HUES64 (cell line): ENCODE data around the gene PRPF31.

Experiments
- H3K27ac ChIP-seq: 2 replicates; pipeline ENCODE4 v1.7.0; 2013; ENCODE audit warnings: low read depth, low read length, inconsistent platforms
- H3K27me3 ChIP-seq: 2 replicates; pipeline ENCODE4 v1.6.1; 2013; ENCODE audit warnings: mild to moderate bottlenecking, low read length; ENCODE audit not compliant: insufficient read depth
- H3K36me3 ChIP-seq: 2 replicates; pipeline ENCODE4 v1.6.1; 2013; ENCODE audit warnings: mild to moderate bottlenecking, low read length; ENCODE audit not compliant: insufficient read depth
- H3K4me1 ChIP-seq: 2 replicates; pipeline ENCODE4 v1.6.1; 2013; ENCODE audit warnings: mild to moderate bottlenecking, low read length, moderate library complexity; ENCODE audit not compliant: insufficient read depth
- H3K4me3 ChIP-seq: 2 replicates; pipeline ENCODE4 v1.5.1; 2013; ENCODE audit warnings: mild to moderate bottlenecking, low read length, moderate library complexity
- H3K9ac ChIP-seq: 2 replicates; pipeline ENCODE4 v1.6.1; 2013; ENCODE audit warnings: mild to moderate bottlenecking, low read depth, low read length
- H3K9me3 ChIP-seq: 2 replicates; pipeline ENCODE4 v1.6.1; 2013; ENCODE audit warnings: low read depth, low read length; ENCODE audit not compliant: insufficient read depth
- WGBS: fragments of 150-250, 120-280 bp; methylation state at CpG from one replicate; pipeline ENCODE4 v1.1.7; 2013; ENCODE audit warnings: missing lambda C conversion rate; 5-methylcytosine and 5-hydroxymethylcytosine counted together

The PRPF31 gene

GRCh38 chr19:54108496-54108895 is 7.1 kb upstream of the PRPF31 start:
- Histone ChIP-seq H3K9ac (no peak overlapping the region), H3K9me3 (no peaks in the 10 kb centered on the region), H3K4me3 (no peak overlapping the region), H3K27me3 (no peaks in the 10 kb centered on the region), H3K4me1 (no peaks in the 10 kb centered on the region), H3K36me3 (peaks cover 71% of the 10 kb centered on the region), H3K27ac (no peak overlapping the region)
- 96% methylated on average over 6 of the region's 7 CpGs for WGBS

- Histone ChIP-seq H3K4me1 (no peaks in the 10 kb centered on the region), H3K27ac (no peak overlapping the region), H3K36me3 (peaks cover 73% of the 10 kb centered on the region), H3K9ac (no peak overlapping the region), H3K27me3 (no peaks in the 10 kb centered on the region), H3K9me3 (no peaks in the 10 kb centered on the region), H3K4me3 (no peak overlapping the region)
- 90% methylated on average over 6 of the region's 6 CpGs for WGBS
Observed at GRCh38 chr19:54109651-54110050, 5.9 kb upstream of the PRPF31 start.

GRCh38 chr19:54114340-54115108 is 1.0 kb upstream of the PRPF31 start:
- no peaks in the 10 kb centered on the region for H3K27me3 ChIP-seq
- peak overlapping the region; percentile 53 for H3K27ac ChIP-seq

DNA sequence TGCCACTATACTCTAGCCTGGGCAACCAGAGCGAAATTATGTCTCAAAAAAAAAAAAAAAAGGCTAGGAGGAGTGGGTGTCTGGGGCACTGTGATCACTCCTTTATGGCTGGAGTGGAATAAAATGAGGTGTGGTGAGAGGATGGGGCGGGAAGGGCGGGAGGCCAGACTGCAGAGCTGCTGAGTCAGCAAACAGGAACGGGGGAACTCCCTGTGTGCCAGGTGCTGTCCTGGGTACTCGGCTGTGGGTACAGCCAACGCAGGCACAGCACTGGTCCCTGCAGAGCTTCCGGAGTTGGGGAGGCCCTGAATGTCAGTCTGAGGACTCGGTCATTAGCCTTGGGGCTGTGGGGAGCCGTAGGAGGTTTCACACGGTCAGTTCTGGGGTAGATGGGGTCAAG is 5.7 kb downstream of the PRPF31 start:
- Histone ChIP-seq H3K36me3 (peaks cover 80% of the 10 kb centered on the region), H3K4me1 (no peaks in the 10 kb centered on the region), H3K4me3 (no peak overlapping the region), H3K27me3 (no peaks in the 10 kb centered on the region), H3K27ac (no peak overlapping the region), H3K9me3 (no peaks in the 10 kb centered on the region), H3K9ac (no peak overlapping the region)
- WGBS: 95% methylated on average over 10 of the region's 10 CpGs

More at GRCh38 chr19:54114340-54115108, 1.0 kb upstream of the PRPF31 start:
- peaks cover 44% of the 10 kb centered on the region for H3K36me3 ChIP-seq
- no peaks in the 10 kb centered on the region for H3K9me3 ChIP-seq
- WGBS: 22% methylated on average over 28 of the region's 28 CpGs
- H3K9ac ChIP-seq: peak overlapping the region; percentile 76
- peak overlapping the region; percentile 64 for H3K4me3 ChIP-seq
- H3K4me1 ChIP-seq: no peaks in the 10 kb centered on the region

DNA sequence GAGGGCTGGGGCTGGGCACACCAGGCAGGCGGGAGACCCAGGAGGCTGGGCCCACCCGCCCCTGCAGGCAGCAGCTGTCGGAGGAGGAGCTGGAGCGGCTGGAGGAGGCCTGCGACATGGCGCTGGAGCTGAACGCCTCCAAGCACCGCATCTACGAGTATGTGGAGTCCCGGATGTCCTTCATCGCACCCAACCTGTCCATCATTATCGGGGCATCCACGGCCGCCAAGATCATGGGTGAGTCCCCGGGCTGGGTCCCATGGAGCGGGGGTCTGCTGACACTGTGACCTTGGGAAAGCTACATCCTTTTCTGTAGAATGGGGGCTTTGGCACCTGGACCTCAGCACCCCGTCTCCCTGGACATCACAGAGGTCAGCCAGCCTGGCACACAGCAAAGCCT is 8.1 kb downstream of the PRPF31 start:
- H3K36me3 ChIP-seq: peaks cover 92% of the 10 kb centered on the region
- WGBS: 95% methylated on average over 17 of the region's 17 CpGs
- H3K9me3 ChIP-seq: no peaks in the 10 kb centered on the region
- H3K27me3 ChIP-seq: no peaks in the 10 kb centered on the region
- no peak overlapping the region for H3K27ac ChIP-seq
- H3K4me1 ChIP-seq: no peaks in the 10 kb centered on the region
- no peak overlapping the region for H3K4me3 ChIP-seq
- H3K9ac ChIP-seq: no peak overlapping the region

GRCh38 chr19:54124393-54124792 is 8.8 kb downstream of the PRPF31 start:
- 94% methylated on average over 19 of the region's 19 CpGs for WGBS
- Histone ChIP-seq H3K9ac (no peak overlapping the region), H3K27me3 (no peaks in the 10 kb centered on the region), H3K27ac (no peak overlapping the region), H3K4me3 (no peak overlapping the region), H3K36me3 (peaks cover 95% of the 10 kb centered on the region), H3K4me1 (no peaks in the 10 kb centered on the region), H3K9me3 (no peaks in the 10 kb centered on the region)

DNA sequence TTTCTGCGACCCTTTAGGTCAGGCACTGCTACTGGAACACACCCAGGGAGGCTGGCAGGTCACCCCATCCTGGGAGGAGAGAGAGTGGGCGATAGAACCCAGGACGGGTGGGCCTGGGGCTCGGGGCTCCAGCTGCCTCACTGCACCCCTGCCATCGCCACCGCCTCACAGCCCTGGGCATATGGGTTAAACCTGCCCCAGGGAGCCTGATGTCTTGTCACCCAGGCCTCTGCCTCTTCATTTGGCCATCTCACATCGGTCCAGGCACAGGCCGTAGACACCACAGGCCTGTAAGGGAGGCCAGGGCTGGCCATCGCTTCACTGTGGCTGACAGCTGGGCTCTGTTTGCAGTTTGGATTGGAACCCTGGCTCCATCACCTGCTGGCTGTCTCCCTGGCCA is 10.2 kb downstream of the PRPF31 start:
- H3K4me3 ChIP-seq: no peak overlapping the region
- H3K27me3 ChIP-seq: no peaks in the 10 kb centered on the region
- no peaks in the 10 kb centered on the region for H3K9me3 ChIP-seq
- H3K4me1 ChIP-seq: no peaks in the 10 kb centered on the region
- peaks cover 88% of the 10 kb centered on the region for H3K36me3 ChIP-seq
- H3K27ac ChIP-seq: no peak overlapping the region
- WGBS: 96% methylated on average over 9 of the region's 9 CpGs
- H3K9ac ChIP-seq: no peak overlapping the region

- Histone ChIP-seq H3K9me3 (no peaks in the 10 kb centered on the region), H3K27ac (no peak overlapping the region), H3K27me3 (no peaks in the 10 kb centered on the region), H3K4me3 (no peak overlapping the region), H3K4me1 (no peaks in the 10 kb centered on the region), H3K9ac (no peak overlapping the region), H3K36me3 (peaks cover 87% of the 10 kb centered on the region)
- WGBS: 92% methylated on average over 44 of the region's 44 CpGs
Observed at GRCh38 chr19:54127688-54128440, 12.3 kb downstream of the PRPF31 start.

GRCh38 chr19:54128441-54128725 is 12.8 kb downstream of the PRPF31 start:
- Histone ChIP-seq H3K4me1 (no peaks in the 10 kb centered on the region), H3K27me3 (no peaks in the 10 kb centered on the region), H3K36me3 (peaks cover 84% of the 10 kb centered on the region), H3K9me3 (peaks cover 1% of the 10 kb centered on the region; the same call in 1 of the 2 replicates), H3K4me3 (no peak overlapping the region), H3K27ac (no peak overlapping the region), H3K9ac (no peak overlapping the region)
- WGBS: 93% methylated on average over 20 of the region's 20 CpGs

GRCh38 chr19:54128796-54129616 is 13.5 kb downstream of the PRPF31 start:
- H3K36me3 ChIP-seq: peaks cover 78% of the 10 kb centered on the region
- H3K27me3 ChIP-seq: no peaks in the 10 kb centered on the region
- H3K27ac ChIP-seq: no peak overlapping the region
- H3K9ac ChIP-seq: no peak overlapping the region
- H3K9me3 ChIP-seq: peaks cover 5% of the 10 kb centered on the region
- 96% methylated on average over 41 of the region's 41 CpGs for WGBS
- no peaks in the 10 kb centered on the region for H3K4me1 ChIP-seq
- no peak overlapping the region for H3K4me3 ChIP-seq

GRCh38 chr19:54129617-54129996 is 14.1 kb downstream of the PRPF31 start:
- Histone ChIP-seq H3K27me3 (no peaks in the 10 kb centered on the region), H3K4me3 (no peak overlapping the region), H3K9ac (no peak overlapping the region), H3K27ac (no peak overlapping the region), H3K36me3 (peaks cover 72% of the 10 kb centered on the region), H3K9me3 (peaks cover 5% of the 10 kb centered on the region), H3K4me1 (no peaks in the 10 kb centered on the region)
- WGBS: 96% methylated on average over 20 of the region's 20 CpGs
